Smooth muscle cell (in vitro differentiated cells): Measurements from ENCODE around the gene EVA1B. TPM values are rescaled to one million over a fixed set of nuclear protein-coding genes. Genes with fewer than 3 reads are reported as not detected.

Source experiments
- DNase-seq: peaks from one replicate; lab custom pipeline; 2025; ENCODE audit not compliant: unreplicated experiment; lab: John Stamatoyannopoulos, UW
- H2AFZ ChIP-seq: fragments of 200-600 bp; sonication (generic); 2 replicates; pipeline ENCODE4 v1.6.0; 2016; ENCODE audit warnings: antibody characterized with exemption, low read depth, mild to moderate bottlenecking
- H3F3A ChIP-seq: fragments of 200-600 bp; sonication (generic); 2 replicates; pipeline ENCODE4 v1.6.0; 2017; ENCODE audit warnings: antibody characterized with exemption, low read depth
- H3K27ac ChIP-seq: fragments of 200-600 bp; sonication (generic); 2 replicates; pipeline ENCODE4 v1.5.1; 2016; ENCODE audit warnings: low read depth, mild to moderate bottlenecking
- H3K27me3 ChIP-seq: fragments of 200-600 bp; sonication (generic); 2 replicates; pipeline ENCODE4 v1.6.1; 2016; ENCODE audit warnings: low read depth, mild to moderate bottlenecking
- H3K36me3 ChIP-seq: fragments of 200-600 bp; sonication (generic); 2 replicates; pipeline ENCODE4 v1.5.1; 2016; ENCODE audit warnings: low read depth
- H3K4me1 ChIP-seq: fragments of 200-600 bp; sonication (generic); 2 replicates; pipeline ENCODE4 v1.5.1; 2016; ENCODE audit warnings: low read depth
- H3K4me2 ChIP-seq: fragments of 200-600 bp; sonication (generic); 2 replicates; pipeline ENCODE4 v1.6.0; 2016; ENCODE audit warnings: mild to moderate bottlenecking
- H3K4me3 ChIP-seq: fragments of 200-600 bp; sonication (generic); 2 replicates; pipeline ENCODE4 v1.5.1; 2016; ENCODE audit warnings: mild to moderate bottlenecking
- H3K79me2 ChIP-seq: fragments of 200-600 bp; sonication (generic); 2 replicates; pipeline ENCODE4 v1.6.0; 2016; ENCODE audit warnings: low read depth, mild to moderate bottlenecking
- H3K9ac ChIP-seq: fragments of 200-600 bp; sonication (generic); 2 replicates; pipeline ENCODE4 v1.6.0; 2016; ENCODE audit warnings: low read depth
- H3K9me3 ChIP-seq: fragments of 200-600 bp; sonication (generic); replicated peaks from 2 replicates; pipeline ENCODE4 v1.5.1; 2016; ENCODE audit warnings: low read depth
- H4K20me1 ChIP-seq: fragments of 200-600 bp; sonication (generic); 2 replicates; pipeline ENCODE4 v1.6.0; 2016; ENCODE audit warnings: low read depth
- WGBS: methylation state at CpG from one replicate; pipeline ENCODE4 v1.1.7; 2016; ENCODE audit warnings: low lambda C conversion rate; 5-methylcytosine and 5-hydroxymethylcytosine counted together
- polyA plus RNA-seq: library from polyadenylated mRNA; unstranded; fragments of >200 nt; fragmentation: Nextera tagmentation; extraction: Ambion mirVana; gene quantifications from 2 replicates; pipeline ENCODE4 v1.2.1, GENCODE V29; 2016
- total RNA-seq: library from RNA; depleted of rRNA; stranded (reverse); fragments of >200 nt; gene quantifications from 2 replicates; pipeline ENCODE4 v1.2.3, GENCODE V29; 2014
- TF ChIP-seq, protein P1 (sequence below): fragments of 200-600 bp; sonication (generic); IDR thresholded peaks from 2 replicates; pipeline ENCODE4 v1.5.1; 2017; ENCODE audit warnings: borderline replicate concordance, mild to moderate bottlenecking, antibody characterized with exemption; ENCODE audit not compliant: insufficient read depth, poor library complexity, severe bottlenecking

The EVA1B gene, protein sequence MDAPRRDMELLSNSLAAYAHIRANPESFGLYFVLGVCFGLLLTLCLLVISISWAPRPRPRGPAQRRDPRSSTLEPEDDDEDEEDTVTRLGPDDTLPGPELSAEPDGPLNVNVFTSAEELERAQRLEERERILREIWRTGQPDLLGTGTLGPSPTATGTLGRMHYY
- total RNA-seq (49.8 and 88.7 TPM in 2 replicates), polyA plus RNA-seq (164 and 182 TPM in 2 replicates)

DNA sequence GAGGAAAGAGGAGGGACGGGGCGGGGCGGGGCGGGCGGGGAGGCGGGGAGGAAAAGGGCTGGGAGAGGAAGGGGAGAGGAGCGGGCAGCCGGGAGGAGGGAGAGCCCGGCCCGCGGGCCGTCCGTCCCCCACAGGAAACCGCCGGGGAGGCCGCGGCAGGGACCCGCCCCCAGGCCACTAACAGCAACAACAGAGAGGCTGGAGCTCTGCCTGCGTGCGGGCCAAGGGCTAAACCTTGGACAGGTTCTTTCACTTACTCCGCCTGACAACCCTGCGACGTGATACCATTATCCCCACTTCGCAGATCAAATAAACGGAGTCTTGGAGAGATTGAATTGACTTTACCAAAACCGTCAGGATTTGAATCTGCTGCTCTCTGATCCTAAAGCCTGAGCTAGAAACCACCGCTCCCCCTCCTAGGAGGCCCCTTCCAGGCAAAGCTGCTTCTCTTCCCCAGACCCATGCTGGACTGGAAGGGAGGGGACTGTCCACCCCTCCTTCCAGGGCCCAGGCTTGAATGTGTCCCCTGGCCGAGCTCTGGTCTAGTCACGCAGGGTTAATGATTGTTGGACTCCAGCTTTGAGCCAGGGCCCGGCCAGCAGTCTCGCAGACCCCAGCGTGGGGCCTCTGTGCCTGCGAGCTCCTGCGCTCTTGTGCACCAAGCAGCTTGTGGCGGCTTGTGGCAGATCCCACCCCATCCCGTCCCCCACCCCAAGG, at the start of gene EVA1B:
Gene EVA1B, minus strand, starts transcription at position 10 of the 717 bp plus-strand sequence. CDS start 608 bp downstream, outside the sequence.
- Histone ChIP-seq H3K9me3 (no peaks in the 10 kb centered on the region), H3K4me1 (peaks cover 27% of the 10 kb centered on the region), H3K79me2 (peaks cover 3% of the 10 kb centered on the region), H3F3A (peaks cover 11% of the 10 kb centered on the region), H2AFZ (no peak within 1 kb of the TSS), H3K4me2 (peak within 1 kb of the TSS; percentile 97), H4K20me1 (peaks cover 16% of the 10 kb centered on the region), H3K4me3 (peak within 1 kb of the TSS; percentile 83), H3K27me3 (no peaks in the 10 kb centered on the region), H3K36me3 (no peaks in the 10 kb centered on the region), H3K27ac (peak within 1 kb of the TSS; percentile 83), H3K9ac (peak within 1 kb of the TSS; percentile 86)
- peak; percentile 72 for DNase-seq
- TF ChIP-seq, protein P1, sequence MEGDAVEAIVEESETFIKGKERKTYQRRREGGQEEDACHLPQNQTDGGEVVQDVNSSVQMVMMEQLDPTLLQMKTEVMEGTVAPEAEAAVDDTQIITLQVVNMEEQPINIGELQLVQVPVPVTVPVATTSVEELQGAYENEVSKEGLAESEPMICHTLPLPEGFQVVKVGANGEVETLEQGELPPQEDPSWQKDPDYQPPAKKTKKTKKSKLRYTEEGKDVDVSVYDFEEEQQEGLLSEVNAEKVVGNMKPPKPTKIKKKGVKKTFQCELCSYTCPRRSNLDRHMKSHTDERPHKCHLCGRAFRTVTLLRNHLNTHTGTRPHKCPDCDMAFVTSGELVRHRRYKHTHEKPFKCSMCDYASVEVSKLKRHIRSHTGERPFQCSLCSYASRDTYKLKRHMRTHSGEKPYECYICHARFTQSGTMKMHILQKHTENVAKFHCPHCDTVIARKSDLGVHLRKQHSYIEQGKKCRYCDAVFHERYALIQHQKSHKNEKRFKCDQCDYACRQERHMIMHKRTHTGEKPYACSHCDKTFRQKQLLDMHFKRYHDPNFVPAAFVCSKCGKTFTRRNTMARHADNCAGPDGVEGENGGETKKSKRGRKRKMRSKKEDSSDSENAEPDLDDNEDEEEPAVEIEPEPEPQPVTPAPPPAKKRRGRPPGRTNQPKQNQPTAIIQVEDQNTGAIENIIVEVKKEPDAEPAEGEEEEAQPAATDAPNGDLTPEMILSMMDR: no peak
- WGBS: 13% methylated on average over 19 of the region's 36 CpGs

DNA sequence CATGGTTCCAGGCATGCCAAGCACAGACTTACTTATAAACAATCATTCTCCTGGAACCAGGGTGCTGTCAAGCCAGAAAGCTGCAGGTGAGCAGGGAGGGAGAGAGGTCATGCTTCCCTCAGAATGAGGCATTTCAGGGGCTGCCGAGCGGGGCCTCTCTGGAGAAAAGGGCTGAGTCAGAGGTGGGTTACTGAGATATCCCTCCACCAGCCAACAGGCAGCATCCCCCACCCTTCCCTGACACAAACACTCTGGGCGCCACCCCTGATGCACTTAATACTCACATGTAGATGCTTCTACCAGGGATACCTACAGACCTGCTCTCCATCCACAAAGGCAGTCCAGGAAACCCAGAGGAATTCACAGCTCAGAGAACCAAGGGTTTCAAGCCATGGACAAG, 49.2 kb upstream of the EVA1B start:
- Histone ChIP-seq H3K27me3 (no peaks in the 10 kb centered on the region), H3K4me1 (peaks cover 23% of the 10 kb centered on the region), H3K4me3 (no peak overlapping the region), H3K4me2 (peak overlapping the region; percentile 78), H3K79me2 (peaks cover 68% of the 10 kb centered on the region), H3K27ac (peak overlapping the region; percentile 96), H3K36me3 (no peaks in the 10 kb centered on the region), H3K9me3 (no peaks in the 10 kb centered on the region), H2AFZ (no peak overlapping the region), H3F3A (peaks cover 42% of the 10 kb centered on the region), H3K9ac (peak overlapping the region; percentile 75), H4K20me1 (peaks cover 19% of the 10 kb centered on the region)
- 30% methylated on average over 3 of the region's 3 CpGs for WGBS
- no peak for DNase-seq
- TF ChIP-seq, protein P1: no peak

DNA sequence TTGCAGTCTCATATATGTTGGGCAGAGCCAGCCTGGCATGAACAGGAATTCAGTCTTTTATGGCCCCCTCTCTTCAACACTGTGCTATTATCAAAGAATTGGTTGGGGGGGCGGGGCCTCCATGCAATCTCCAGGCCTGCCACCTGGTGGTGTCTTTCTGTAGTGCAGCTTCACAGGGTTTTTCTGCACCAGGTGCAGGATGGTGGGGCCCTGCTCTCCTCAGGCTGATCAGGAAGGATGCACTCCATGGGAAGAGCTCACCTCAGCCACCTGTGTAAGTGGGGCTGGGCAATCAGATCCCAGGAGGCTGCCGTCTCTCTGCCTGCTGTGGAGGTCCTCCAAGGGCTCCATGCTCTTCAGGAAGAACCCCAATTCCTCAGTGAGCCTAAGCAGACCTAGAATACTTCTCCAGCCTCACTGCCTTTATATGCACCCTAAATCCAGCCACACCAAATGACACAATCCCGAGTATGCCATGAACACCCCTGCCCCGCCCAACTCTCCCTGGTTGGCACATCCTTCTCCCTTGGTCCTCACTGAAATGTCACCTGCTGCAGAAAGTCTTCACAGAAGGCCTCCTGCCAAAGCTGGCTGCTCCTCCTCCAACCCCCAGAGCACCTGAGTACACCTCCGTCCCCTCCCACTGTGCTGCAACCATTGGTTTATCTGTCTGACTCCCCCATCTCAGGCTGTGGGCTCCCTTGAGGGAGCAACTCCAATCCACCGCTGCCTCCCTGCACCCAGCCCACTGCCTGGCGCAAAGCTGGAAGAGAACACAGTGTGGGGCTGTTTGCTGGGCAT, 45.8 kb upstream of the EVA1B start:
- Histone ChIP-seq H3K4me2 (no peak overlapping the region), H4K20me1 (peaks cover 16% of the 10 kb centered on the region), H3K9me3 (no peaks in the 10 kb centered on the region), H3K36me3 (no peaks in the 10 kb centered on the region), H3K27ac (no peak overlapping the region), H3K4me1 (peaks cover 32% of the 10 kb centered on the region), H3K27me3 (no peaks in the 10 kb centered on the region), H3F3A (peaks cover 38% of the 10 kb centered on the region), H3K9ac (no peak overlapping the region), H3K4me3 (no peak overlapping the region), H3K79me2 (peaks cover 47% of the 10 kb centered on the region), H2AFZ (no peak overlapping the region)
- TF ChIP-seq, protein P1: peak; percentile 84
- peak; percentile 45 for DNase-seq
- WGBS: 68% methylated on average over 7 of the region's 7 CpGs
